ENCODE data around the gene CA11.

Gene CA11

DNA sequence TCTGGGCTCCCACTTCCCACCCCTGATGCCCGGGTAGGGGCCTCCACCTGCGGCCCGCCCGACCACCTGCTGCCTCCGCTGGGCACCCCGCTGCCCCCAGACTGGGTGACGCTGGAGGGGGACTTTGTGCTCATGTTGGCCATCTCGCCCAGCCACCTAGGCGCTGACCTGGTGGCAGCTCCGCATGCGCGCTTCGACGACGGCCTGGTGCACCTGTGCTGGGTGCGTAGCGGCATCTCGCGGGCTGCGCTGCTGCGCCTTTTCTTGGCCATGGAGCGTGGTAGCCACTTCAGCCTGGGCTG is 16.7 kb downstream of the CA11 start:
- Histone ChIP-seq H3K9ac (ENCODE audit: low read length) (no peak overlapping the region), H3K27me3 (ENCODE audit: control insufficient read depth, insufficient read depth, low read length) (no peaks in the 10 kb centered on the region), H3K4me1 (ENCODE audit: control insufficient read depth, insufficient read depth, low read length) (peaks cover 31% of the 10 kb centered on the region), H3K27ac (ENCODE audit: low read depth, low read length) (peak overlapping the region; percentile 74), H3K36me3 (ENCODE audit: control insufficient read depth, insufficient read depth, low read length) (peaks cover 16% of the 10 kb centered on the region), H3K4me3 (ENCODE audit: low read length) (no peak overlapping the region)

- no peak overlapping the region for H3K4me3 ChIP-seq (ENCODE audit: low read length)
- H3K27ac ChIP-seq (ENCODE audit: low read depth, low read length), result no peak overlapping the region
- no peaks in the 10 kb centered on the region for H3K27me3 ChIP-seq (ENCODE audit: control insufficient read depth, insufficient read depth, low read length)
- no peak overlapping the region for H3K9ac ChIP-seq (ENCODE audit: low read length)
- peaks cover 28% of the 10 kb centered on the region for H3K4me1 ChIP-seq (ENCODE audit: control insufficient read depth, insufficient read depth, low read length)
- peaks cover 16% of the 10 kb centered on the region for H3K36me3 ChIP-seq (ENCODE audit: control insufficient read depth, insufficient read depth, low read length)
These were observed 17.3 kb downstream of the CA11 start for GRCh38 chr19:48628486-48629296.

DNA sequence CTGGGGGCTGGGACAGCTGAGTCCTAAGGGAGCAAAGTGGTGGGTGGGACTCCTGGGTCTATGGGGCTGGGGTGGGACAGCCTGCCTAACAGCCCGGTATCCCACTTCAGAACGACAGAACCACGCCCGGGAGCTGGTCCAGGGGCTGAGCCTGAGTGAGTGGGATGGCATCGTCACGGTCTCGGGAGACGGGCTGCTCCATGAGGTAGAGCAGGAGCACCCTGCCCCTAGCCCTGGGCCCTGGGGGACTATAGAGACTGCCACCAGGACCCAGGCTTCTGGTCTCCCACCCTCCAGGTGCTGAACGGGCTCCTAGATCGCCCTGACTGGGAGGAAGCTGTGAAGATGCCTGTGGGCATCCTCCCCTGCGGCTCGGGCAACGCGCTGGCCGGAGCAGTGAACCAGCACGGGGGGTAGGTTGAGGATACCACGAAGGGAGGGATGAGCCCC is 18.1 kb downstream of the CA11 start:
- no peak overlapping the region for H3K27ac ChIP-seq (ENCODE audit: low read depth, low read length)
- peaks cover 26% of the 10 kb centered on the region for H3K4me1 ChIP-seq (ENCODE audit: control insufficient read depth, insufficient read depth, low read length)
- no peak overlapping the region for H3K9ac ChIP-seq (ENCODE audit: low read length)

DNA sequence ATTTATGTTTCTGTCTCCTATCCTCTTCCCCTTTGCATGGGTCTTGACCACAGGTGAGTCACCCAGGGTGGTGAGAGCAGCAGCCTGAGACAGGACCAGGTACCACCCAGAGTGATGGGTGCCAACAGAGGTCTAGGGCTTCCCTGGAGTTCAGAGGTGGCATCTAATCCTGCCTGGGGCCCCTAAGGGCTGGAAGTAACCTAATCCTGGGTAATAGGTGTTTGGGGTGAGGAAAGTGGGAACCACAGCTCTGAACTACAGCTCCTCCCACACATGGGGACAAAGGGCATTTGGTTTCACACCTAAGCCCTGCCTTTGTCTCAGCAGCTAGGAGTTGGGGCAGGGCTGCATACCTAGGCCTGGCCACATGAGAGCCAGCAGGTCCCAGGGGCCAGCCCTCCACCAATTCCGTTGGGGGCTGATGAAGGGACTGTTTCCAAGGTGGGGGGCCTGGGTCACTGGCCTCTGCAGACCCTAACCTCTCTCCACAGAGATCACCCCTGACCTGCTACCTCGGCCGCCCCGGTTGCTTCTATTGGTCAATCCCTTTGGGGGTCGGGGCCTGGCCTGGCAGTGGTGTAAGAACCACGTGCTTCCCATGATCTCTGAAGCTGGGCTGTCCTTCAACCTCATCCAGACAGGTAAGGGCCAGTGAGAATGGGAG is 18.7 kb downstream of the CA11 start:
- Histone ChIP-seq H3K4me3 (ENCODE audit: low read length) (no peak overlapping the region), H3K36me3 (ENCODE audit: control insufficient read depth, insufficient read depth, low read length) (peaks cover 8% of the 10 kb centered on the region), H3K27ac (ENCODE audit: low read depth, low read length) (no peak overlapping the region), H3K4me1 (ENCODE audit: control insufficient read depth, insufficient read depth, low read length) (peaks cover 21% of the 10 kb centered on the region), H3K27me3 (ENCODE audit: control insufficient read depth, insufficient read depth, low read length) (no peaks in the 10 kb centered on the region), H3K9ac (ENCODE audit: low read length) (no peak overlapping the region)

More for the DNA sequence above, 18.1 kb downstream of the CA11 start:
- Histone ChIP-seq H3K27me3 (ENCODE audit: control insufficient read depth, insufficient read depth, low read length) (no peaks in the 10 kb centered on the region), H3K36me3 (ENCODE audit: control insufficient read depth, insufficient read depth, low read length) (peaks cover 11% of the 10 kb centered on the region), H3K4me3 (ENCODE audit: low read length) (no peak overlapping the region)

- peaks cover 2% of the 10 kb centered on the region for H3K36me3 ChIP-seq (ENCODE audit: control insufficient read depth, insufficient read depth, low read length)
- no peak overlapping the region for H3K27ac ChIP-seq (ENCODE audit: low read depth, low read length)
These were observed 20.1 kb downstream of the CA11 start for GRCh38 chr19:48625891-48626327.

GRCh38 chr19:48624791-48625723 is 20.9 kb downstream of the CA11 start:
- Histone ChIP-seq H3K9ac (ENCODE audit: low read length) (no peak overlapping the region), H3K4me3 (ENCODE audit: low read length) (peak overlapping the region; percentile 63), H3K36me3 (ENCODE audit: control insufficient read depth, insufficient read depth, low read length) (no peaks in the 10 kb centered on the region), H3K27me3 (ENCODE audit: control insufficient read depth, insufficient read depth, low read length) (no peaks in the 10 kb centered on the region), H3K27ac (ENCODE audit: low read depth, low read length) (no peak overlapping the region), H3K4me1 (ENCODE audit: control insufficient read depth, insufficient read depth, low read length) (peaks cover 10% of the 10 kb centered on the region)

More at GRCh38 chr19:48625891-48626327, 20.1 kb downstream of the CA11 start:
- no peak overlapping the region for H3K4me3 ChIP-seq (ENCODE audit: low read length)
- H3K4me1 ChIP-seq (ENCODE audit: control insufficient read depth, insufficient read depth, low read length), result peaks cover 18% of the 10 kb centered on the region
- H3K9ac ChIP-seq (ENCODE audit: low read length), result no peak overlapping the region
- H3K27me3 ChIP-seq (ENCODE audit: control insufficient read depth, insufficient read depth, low read length), result no peaks in the 10 kb centered on the region

- H3K4me1 ChIP-seq (ENCODE audit: control insufficient read depth, insufficient read depth, low read length), result peaks cover 8% of the 10 kb centered on the region
- H3K27me3 ChIP-seq (ENCODE audit: control insufficient read depth, insufficient read depth, low read length), result no peaks in the 10 kb centered on the region
- H3K27ac ChIP-seq (ENCODE audit: low read depth, low read length), result peak overlapping the region; percentile 79
- H3K36me3 ChIP-seq (ENCODE audit: control insufficient read depth, insufficient read depth, low read length), result no peaks in the 10 kb centered on the region
- peak overlapping the region; percentile 65 for H3K4me3 ChIP-seq (ENCODE audit: low read length)
- peak overlapping the region; percentile 6 for H3K9ac ChIP-seq (ENCODE audit: low read length)
These were observed 21.9 kb downstream of the CA11 start for GRCh38 chr19:48624067-48624594.

DNA sequence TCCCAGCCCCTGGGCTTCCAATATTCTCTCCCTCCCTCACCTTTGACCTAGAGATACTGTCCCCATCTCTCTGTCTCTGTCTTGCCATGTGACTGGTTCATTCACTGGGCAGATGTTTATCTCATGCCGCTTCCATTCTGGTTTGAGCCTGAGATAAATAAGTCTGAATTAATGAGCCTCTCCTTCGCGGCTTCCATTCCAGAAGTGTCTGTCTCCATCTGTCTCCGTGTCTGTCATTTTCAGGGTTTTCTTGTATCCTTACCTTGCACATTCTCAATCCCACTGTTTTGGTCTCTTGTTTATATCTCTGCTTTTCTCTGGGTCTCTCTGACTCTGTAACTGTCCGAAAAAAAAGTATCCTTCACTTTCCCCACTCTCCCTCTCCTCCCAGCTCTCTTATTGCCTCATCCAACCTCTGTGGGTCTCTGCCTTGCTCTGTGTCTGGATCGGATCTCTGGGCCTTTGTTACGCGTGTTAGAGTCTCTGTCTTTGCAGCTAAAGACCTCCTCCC is 22.4 kb downstream of the CA11 start:
- Histone ChIP-seq H3K27me3 (ENCODE audit: control insufficient read depth, insufficient read depth, low read length) (no peaks in the 10 kb centered on the region), H3K9ac (ENCODE audit: low read length) (peak overlapping the region; percentile 6), H3K27ac (ENCODE audit: low read depth, low read length) (peak overlapping the region; percentile 79), H3K36me3 (ENCODE audit: control insufficient read depth, insufficient read depth, low read length) (no peaks in the 10 kb centered on the region), H3K4me3 (ENCODE audit: low read length) (peak overlapping the region; percentile 65), H3K4me1 (ENCODE audit: control insufficient read depth, insufficient read depth, low read length) (peaks cover 8% of the 10 kb centered on the region)

DNA sequence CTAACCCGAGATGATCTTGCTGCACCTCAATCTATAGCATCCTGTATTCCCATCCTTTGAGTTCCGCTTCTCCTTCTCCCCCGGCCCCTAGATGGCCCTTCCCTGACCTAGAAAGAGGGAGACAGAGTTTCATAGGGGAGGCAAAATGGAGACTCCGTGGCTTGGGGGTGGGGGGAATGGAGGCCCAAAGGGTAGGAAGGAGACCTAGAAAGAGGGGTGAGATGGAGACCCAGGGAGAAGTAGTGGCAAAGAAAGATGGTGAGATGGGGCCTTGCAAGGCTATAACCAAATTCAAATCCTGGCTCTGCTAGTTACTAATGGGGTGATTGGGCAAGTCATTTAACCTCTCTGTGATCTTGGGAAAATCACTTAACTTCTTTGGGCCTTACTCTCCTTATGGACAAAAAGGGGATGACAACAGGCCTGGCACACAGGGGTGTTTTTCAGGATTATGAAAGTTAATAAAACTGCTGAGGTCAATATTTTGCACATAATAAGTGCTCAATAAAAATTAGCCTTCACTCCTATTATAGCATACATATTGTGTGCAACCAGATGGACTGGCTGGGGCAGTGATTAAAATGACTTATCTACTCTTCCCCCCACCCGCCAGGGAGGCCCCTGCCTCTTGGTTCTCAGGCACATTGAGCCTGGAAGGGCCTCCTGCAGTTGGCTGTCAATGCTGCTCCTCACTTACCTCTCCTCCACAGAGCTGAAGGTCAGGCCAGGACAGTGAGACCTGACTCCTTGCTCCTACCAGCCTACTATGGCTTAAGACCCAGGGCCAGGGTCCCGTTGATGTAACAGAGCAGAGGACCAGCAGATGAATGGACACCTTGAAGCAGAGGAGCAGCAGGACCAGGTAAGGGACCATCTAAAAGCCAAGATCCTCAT is 26.0 kb downstream of the CA11 start:
- Histone ChIP-seq H3K4me3 (ENCODE audit: low read length) (peak overlapping the region; percentile 70), H3K36me3 (ENCODE audit: control insufficient read depth, insufficient read depth, low read length) (peaks cover 24% of the 10 kb centered on the region), H3K4me1 (ENCODE audit: control insufficient read depth, insufficient read depth, low read length) (peaks cover 22% of the 10 kb centered on the region), H3K9ac (ENCODE audit: low read length) (peak overlapping the region; percentile 53), H3K27me3 (ENCODE audit: control insufficient read depth, insufficient read depth, low read length) (no peaks in the 10 kb centered on the region), H3K27ac (ENCODE audit: low read depth, low read length) (peak overlapping the region; percentile 90)

DNA sequence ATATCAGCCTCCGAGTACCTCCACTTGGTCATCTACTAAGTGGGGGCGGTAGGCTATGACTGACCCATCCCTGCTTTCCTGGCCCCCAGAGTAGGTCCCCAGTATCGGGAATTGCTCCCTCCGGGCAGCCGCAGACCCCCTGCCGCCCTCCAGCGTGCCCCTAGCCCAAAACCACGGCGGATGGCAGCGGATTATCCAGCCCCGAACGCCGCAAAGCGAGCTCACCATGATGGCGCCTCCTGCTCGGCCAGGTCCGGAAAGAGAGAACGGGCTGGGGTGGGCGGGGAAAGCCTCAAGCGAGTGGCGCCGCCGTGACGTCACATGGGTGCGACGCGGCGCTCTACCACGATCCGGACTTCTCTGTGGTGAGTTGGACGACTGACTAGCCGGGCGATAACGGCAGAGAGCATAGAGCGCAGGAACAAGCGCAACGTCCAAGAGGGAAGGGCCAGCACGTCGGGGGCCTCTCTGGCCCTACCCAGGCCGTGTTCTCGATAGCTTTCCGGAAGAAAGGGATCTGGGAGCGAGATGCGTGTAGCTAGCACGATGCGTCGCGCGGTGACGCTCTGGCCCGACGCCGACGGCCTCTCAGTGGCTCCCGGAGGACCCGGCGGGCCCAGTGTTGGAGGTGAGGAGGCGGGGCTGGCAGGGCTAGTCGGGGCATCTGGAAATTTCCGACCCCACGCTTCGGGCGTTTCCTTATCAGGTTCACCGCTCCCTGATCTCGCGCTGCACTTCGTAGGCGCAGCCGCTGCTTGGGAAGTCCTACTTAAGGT is 26.9 kb downstream of the CA11 start, which contains the start of the genes RPL18 and SPHK2:
Gene RPL18, minus strand, starts transcription at position 263 of the 776 bp plus-strand sequence. Its CDS starts 35 bp downstream, at position 228.
Gene SPHK2, plus strand, starts transcription at position 591 of the 776 bp plus-strand sequence. CDS start 1,009 bp downstream, outside the sequence.
- Histone ChIP-seq H3K36me3 (ENCODE audit: control insufficient read depth, insufficient read depth, low read length) (peaks cover 24% of the 10 kb centered on the region), H3K27ac (ENCODE audit: low read depth, low read length) (peak within 1 kb of the TSS; percentile 90), H3K27me3 (ENCODE audit: control insufficient read depth, insufficient read depth, low read length) (no peaks in the 10 kb centered on the region), H3K9ac (ENCODE audit: low read length) (peak within 1 kb of the TSS; percentile 82), H3K4me3 (ENCODE audit: low read length) (peak within 1 kb of the TSS; percentile 96), H3K4me1 (ENCODE audit: control insufficient read depth, insufficient read depth, low read length) (peaks cover 22% of the 10 kb centered on the region)

All from rectal smooth muscle tissue (tissue), 1 donor.